IMR-90 (cell line): Measurements from ENCODE around the gene CLEC4G. TPM values are rescaled to one million over a fixed set of nuclear protein-coding genes. Genes with fewer than 3 reads are reported as not detected.

Experiments
- ATAC-seq: fragments of 200-7000 bp; cut with Tn5 transposase; 2 replicates; pipeline ENCODE4 v1.9.1; 2020; ENCODE audit warnings: low read depth, mild to moderate bottlenecking, moderate library complexity
- BruUV-seq: library from RNA; stranded (reverse); fragments of 400-500 nt; replicated peaks from 2 replicates; lab custom pipeline; 2021; lab: Mats Ljungman, UMichigan
- CTCF ChIA-PET: fragments of 300-600 bp; formaldehyde crosslinking; extraction: SDS; loops from one replicate; lab custom pipeline; 2021; ENCODE audit warnings: antibody characterized with exemption; lab: Yijun Ruan, JAX
- POLR2A ChIA-PET: fragments of 300-600 bp; sonication (Branson Sonifier 250); formaldehyde crosslinking; loops from one replicate; lab custom pipeline; 2022; ENCODE audit warnings: antibody characterized with exemption; ENCODE audit not compliant: unreplicated experiment; lab: Charles Lee
- DNase-seq: peaks from one replicate; pipeline ENCODE4 v3.0.0; 2013
- H2AFZ ChIP-seq: replicated peaks from 2 replicates; pipeline ENCODE3; 2013; ENCODE audit warnings: low read length, mild to moderate bottlenecking; ENCODE audit not compliant: poor library complexity
- H2AK5ac ChIP-seq: 2 replicates; pipeline ENCODE4 v1.6.1; 2013; ENCODE audit warnings: low read depth, low read length, inconsistent platforms
- H2AK9ac ChIP-seq: replicated peaks from 2 replicates; pipeline ENCODE3; 2013; ENCODE audit warnings: mild to moderate bottlenecking, low read depth, low read length, moderate library complexity; ENCODE audit not compliant: poor library complexity
- H2BK120ac ChIP-seq: 2 replicates; pipeline ENCODE4 v1.6.1; 2013; ENCODE audit warnings: low read depth, low read length, inconsistent platforms
- H2BK15ac ChIP-seq: 3 replicates; pipeline ENCODE4 v1.6.1; 2013; ENCODE audit warnings: low read depth, low read length, inconsistent platforms
- H2BK20ac ChIP-seq: 2 replicates; pipeline ENCODE4 v1.6.1; 2013; ENCODE audit warnings: low read depth, mild to moderate bottlenecking, inconsistent platforms, low read length, moderate library complexity
- H2BK5ac ChIP-seq: 2 replicates; pipeline ENCODE4 v1.6.1; 2013; ENCODE audit warnings: mild to moderate bottlenecking, low read depth, low read length, inconsistent platforms; ENCODE audit not compliant: poor library complexity, severe bottlenecking
- H3K14ac ChIP-seq: replicated peaks from 2 replicates; pipeline ENCODE4 v1.6.1; 2013; ENCODE audit warnings: low read depth, low read length, inconsistent platforms
- H3K18ac ChIP-seq: 2 replicates; pipeline ENCODE4 v1.6.1; 2013; ENCODE audit warnings: low read depth, low read length, control low read depth
- H3K23ac ChIP-seq: 2 replicates; pipeline ENCODE4 v1.6.1; 2013; ENCODE audit warnings: low read depth, low read length, inconsistent platforms
- H3K27ac ChIP-seq: 2 replicates; pipeline ENCODE4 v1.5.1; 2013; ENCODE audit warnings: mild to moderate bottlenecking, control low read depth, low read length; ENCODE audit not compliant: insufficient read depth
- H3K27me3 ChIP-seq: 2 replicates; pipeline ENCODE4 v1.6.1; 2013; ENCODE audit warnings: low read length; ENCODE audit not compliant: control insufficient read depth, insufficient read depth
- H3K36me3 ChIP-seq: 2 replicates; pipeline ENCODE4 v1.6.1; 2013; ENCODE audit warnings: low read length, mixed read lengths; ENCODE audit not compliant: control insufficient read depth, insufficient read depth
- H3K4ac ChIP-seq: 2 replicates; pipeline ENCODE4 v1.6.1; 2013; ENCODE audit warnings: low read depth, low read length, inconsistent platforms
- H3K4me1 ChIP-seq: 2 replicates; pipeline ENCODE4 v1.6.1; 2013; ENCODE audit warnings: low read length, mixed read lengths; ENCODE audit not compliant: control insufficient read depth, insufficient read depth
- H3K4me2 ChIP-seq: 2 replicates; pipeline ENCODE4 v1.6.1; 2013; ENCODE audit warnings: low read depth, mild to moderate bottlenecking, control low read depth, low read length, moderate library complexity
- H3K4me3 ChIP-seq: 2 replicates; pipeline ENCODE4 v1.5.1; 2013; ENCODE audit warnings: low read depth, mild to moderate bottlenecking, control low read depth, low read length, moderate library complexity; ENCODE audit not compliant: insufficient read depth
- H3K56ac ChIP-seq: 2 replicates; pipeline ENCODE4 v1.6.1; 2013; ENCODE audit warnings: low read length, inconsistent platforms; ENCODE audit not compliant: insufficient read depth; ENCODE audit errors: extremely low read depth
- H3K79me1 ChIP-seq, 2 experiments: 2 replicates each; pipeline ENCODE4 v1.6.1; 2013; ENCODE audit warnings: low read length in 2 of 2, inconsistent platforms in 1 of 2, low read depth in 1 of 2
- H3K9ac ChIP-seq: 2 replicates; pipeline ENCODE4 v1.6.1; 2013; ENCODE audit warnings: low read depth, low read length, control low read depth
- H3K9me1 ChIP-seq: 2 replicates; pipeline ENCODE4 v1.6.1; 2013; ENCODE audit warnings: low read length, inconsistent platforms; ENCODE audit not compliant: insufficient read depth
- H3K9me3 ChIP-seq: 2 replicates; pipeline ENCODE4 v1.6.1; 2013; ENCODE audit warnings: low read length; ENCODE audit not compliant: control insufficient read depth, insufficient read depth
- H4K20me1 ChIP-seq: 2 replicates; pipeline ENCODE4 v1.6.1; 2013; ENCODE audit warnings: low read length, inconsistent platforms; ENCODE audit not compliant: insufficient read depth
- H4K5ac ChIP-seq: 2 replicates; pipeline ENCODE4 v1.6.1; 2013; ENCODE audit warnings: mild to moderate bottlenecking, low read depth, low read length, control low read depth
- H4K8ac ChIP-seq, 2 experiments: 2 replicates each; pipeline ENCODE4 v1.6.1; 2013; ENCODE audit warnings: low read depth in 2 of 2, low read length in 2 of 2, control low read depth in 1 of 2, inconsistent platforms in 1 of 2
- H4K91ac ChIP-seq: 2 replicates; pipeline ENCODE4 v1.6.1; 2013; ENCODE audit warnings: low read depth, low read length, inconsistent platforms; ENCODE audit not compliant: insufficient read depth
- BHLHE40 ChIP-seq: fragments of 150-350 bp; IDR thresholded peaks from 2 replicates; pipeline ENCODE4 v1.6.1; 2016; ENCODE audit warnings: mild to moderate bottlenecking, low read depth, low read length
- CHD1 ChIP-seq: IDR thresholded peaks from 2 replicates; pipeline ENCODE4 v1.6.1; 2012; ENCODE audit warnings: low read depth, low read length, improper control_type of control experiment
- CTCF ChIP-seq: conservative IDR thresholded peaks from 2 replicates; pipeline ENCODE4 v1.5.1; 2012; ENCODE audit warnings: mild to moderate bottlenecking, low read depth, low read length, improper control_type of control experiment
- ELK1 ChIP-seq: fragments of 150-350 bp; IDR thresholded peaks from 2 replicates; pipeline ENCODE4 v1.6.1; 2016; ENCODE audit warnings: low read depth, mild to moderate bottlenecking, low read length, moderate library complexity, borderline replicate concordance
- MAFK ChIP-seq: IDR thresholded peaks from 2 replicates; pipeline ENCODE4 v1.6.1; 2012; ENCODE audit warnings: low read depth, low read length, improper control_type of control experiment
- MAZ ChIP-seq: IDR thresholded peaks from 2 replicates; pipeline ENCODE4 v1.6.1; 2012; ENCODE audit warnings: low read depth, mild to moderate bottlenecking, low read length, improper control_type of control experiment, moderate library complexity, borderline replicate concordance
- MXI1 ChIP-seq: IDR thresholded peaks from 2 replicates; pipeline ENCODE4 v1.6.1; 2012; ENCODE audit warnings: low read depth, mild to moderate bottlenecking, low read length, moderate library complexity, borderline replicate concordance
- POLR2A ChIP-seq: IDR thresholded peaks from 2 replicates; pipeline ENCODE4 v1.6.1; 2012; ENCODE audit warnings: mild to moderate bottlenecking, low read depth, low read length
- RAD21 ChIP-seq: IDR thresholded peaks from 2 replicates; pipeline ENCODE4 v1.6.1; 2012; ENCODE audit warnings: low read length, improper control_type of control experiment
- RCOR1 ChIP-seq: IDR thresholded peaks from 2 replicates; pipeline ENCODE4 v1.6.1; 2012; ENCODE audit warnings: mild to moderate bottlenecking, low read length, improper control_type of control experiment; ENCODE audit not compliant: insufficient replicate concordance
- RFX5 ChIP-seq: IDR thresholded peaks from 2 replicates; pipeline ENCODE4 v1.8.0; 2012; ENCODE audit warnings: low read depth, mild to moderate bottlenecking, low read length, moderate library complexity
- USF2 ChIP-seq: fragments of 150-350 bp; IDR thresholded peaks from 2 replicates; pipeline ENCODE4 v1.6.1; 2017; ENCODE audit warnings: mild to moderate bottlenecking, antibody characterized with exemption, low read length, low read depth
- WGBS, 2 experiments: methylation state at CpG; one replicate each; pipeline versions ENCODE4 v1.1.5 to v1.1.7; 2013; ENCODE audit warnings: missing lambda C conversion rate in 2 of 2; ENCODE audit not compliant: insufficient read length in 1 of 2; ENCODE audit errors: extremely low coverage in 2 of 2; 5-methylcytosine and 5-hydroxymethylcytosine counted together
- dilution Hi-C: fragments of 300-500 bp; cut with HindIII; formaldehyde crosslinking; loops from one replicate; pipeline ENCODE4 v1.14.3; 2018; ENCODE audit warnings: low sequenced_read_pairs; ENCODE audit not compliant: unreplicated experiment
- in situ Hi-C: fragments of 300-500 bp; cut with MboI; formaldehyde crosslinking; loops from 3 replicates; pipeline ENCODE4 v1.14.3; 2019; ENCODE audit warnings: low sequenced_read_pairs, inconsistent platforms, mixed read lengths
- intact Hi-C: fragments of 100-400 bp; cut with micrococcal nuclease; formaldehyde crosslinking; loops from 2 replicates; pipeline ENCODE4 v1.10.0; 2022
- polyA plus RNA-seq, 3 experiments: library from polyadenylated mRNA; depleted of rRNA; stranded (reverse); fragments of >200 nt; gene quantifications; 2 replicates each; pipeline ENCODE4 v1.2.3, GENCODE V29; 2012; ENCODE audit warnings: low replicate concordance in 1 of 3
- total RNA-seq: library from RNA; depleted of rRNA; stranded (reverse); fragments of >200 nt; gene quantifications from 2 replicates; pipeline ENCODE4 v1.2.3, GENCODE V29; 2012

The CLEC4G gene
- total and polyA plus RNA-seq, 2 of the 4 experiments (the other 2 are of a cell fraction) = not detected

GRCh38 chr19:7763696-7764095, 31.8 kb upstream of the CLEC4G start:
- no peak overlapping the region for H2AFZ ChIP-seq
- no peak overlapping the region for H3K14ac ChIP-seq
- no peak overlapping the region for H2BK20ac ChIP-seq
- no peak overlapping the region for H3K18ac ChIP-seq
- 0 out of 2 replicates have a peak, but pooled peaks cover 2% of the 10 kb centered on the region for H3K9me3 ChIP-seq
- no peak overlapping the region for H3K4me2 ChIP-seq
- no peak overlapping the region for H4K8ac ChIP-seq
- intact Hi-C loops (no loop called here), in situ Hi-C loops (no loop called here), dilution Hi-C loops (no loop called here)
- no peak for DNase-seq
- no peak for ATAC-seq
- H4K5ac ChIP-seq = no peak overlapping the region
- no peak overlapping the region for H3K23ac ChIP-seq
- no peak overlapping the region for H3K56ac ChIP-seq
- no peak overlapping the region for H2AK9ac ChIP-seq
- no peak overlapping the region for H2BK120ac ChIP-seq
- H3K79me1 ChIP-seq = no peaks in the 10 kb centered on the region
- WGBS, 2 experiments = no CpG with 5 or more reads among the region's 1 CpG
- H3K27ac ChIP-seq = no peak overlapping the region
- no peak overlapping the region for H3K4me3 ChIP-seq
- no peak overlapping the region for H3K9ac ChIP-seq
- POLR2A ChIA-PET = no interaction called here
- no peaks in the 10 kb centered on the region for H3K36me3 ChIP-seq
- CTCF ChIA-PET = no interaction called here
- H4K20me1 ChIP-seq = no peaks in the 10 kb centered on the region
- H2BK5ac ChIP-seq = no peak overlapping the region
- no peak overlapping the region for H2BK15ac ChIP-seq
- no peak overlapping the region for H2AK5ac ChIP-seq
- no peak overlapping the region for H3K4ac ChIP-seq
- H3K27me3 ChIP-seq = peaks cover 6% of the 10 kb centered on the region; the same call in 1 of the 2 replicates
- no TSS peak for BruUV-seq
- no peak for TF ChIP-seq MAZ
- TF ChIP-seq ELK1 = no peak
- no peak for TF ChIP-seq CHD1
- no peak for TF ChIP-seq USF2
- TF ChIP-seq POLR2A = no peak
- no peak for TF ChIP-seq BHLHE40
- TF ChIP-seq MAFK = no peak
- no peak for TF ChIP-seq RAD21
- TF ChIP-seq MXI1 = no peak
- no peak for TF ChIP-seq RCOR1
- no peak for TF ChIP-seq CTCF
- TF ChIP-seq RFX5 = no peak
- H3K9me1 ChIP-seq = no peaks in the 10 kb centered on the region
- H3K4me1 ChIP-seq = no peaks in the 10 kb centered on the region
- H4K91ac ChIP-seq = no peak overlapping the region
